Putamen (tissue), 1 donor: ENCODE measurements around the gene WASF2.
A peak's percentile ranks its signal among the peaks of the same experiment; 100 is the strongest.
"Not testable (repeated sequence)": the region's sequence is repeated elsewhere in the genome, so short reads cannot be mapped to it uniquely, and the experiment has no call there.

Experiments
- DNase-seq: peaks from one replicate; pipeline ENCODE4 v3.0.0-alpha.2; 2016; ENCODE audit warnings: low spot score

WASF2 gene, protein sequence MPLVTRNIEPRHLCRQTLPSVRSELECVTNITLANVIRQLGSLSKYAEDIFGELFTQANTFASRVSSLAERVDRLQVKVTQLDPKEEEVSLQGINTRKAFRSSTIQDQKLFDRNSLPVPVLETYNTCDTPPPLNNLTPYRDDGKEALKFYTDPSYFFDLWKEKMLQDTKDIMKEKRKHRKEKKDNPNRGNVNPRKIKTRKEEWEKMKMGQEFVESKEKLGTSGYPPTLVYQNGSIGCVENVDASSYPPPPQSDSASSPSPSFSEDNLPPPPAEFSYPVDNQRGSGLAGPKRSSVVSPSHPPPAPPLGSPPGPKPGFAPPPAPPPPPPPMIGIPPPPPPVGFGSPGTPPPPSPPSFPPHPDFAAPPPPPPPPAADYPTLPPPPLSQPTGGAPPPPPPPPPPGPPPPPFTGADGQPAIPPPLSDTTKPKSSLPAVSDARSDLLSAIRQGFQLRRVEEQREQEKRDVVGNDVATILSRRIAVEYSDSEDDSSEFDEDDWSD

DNA sequence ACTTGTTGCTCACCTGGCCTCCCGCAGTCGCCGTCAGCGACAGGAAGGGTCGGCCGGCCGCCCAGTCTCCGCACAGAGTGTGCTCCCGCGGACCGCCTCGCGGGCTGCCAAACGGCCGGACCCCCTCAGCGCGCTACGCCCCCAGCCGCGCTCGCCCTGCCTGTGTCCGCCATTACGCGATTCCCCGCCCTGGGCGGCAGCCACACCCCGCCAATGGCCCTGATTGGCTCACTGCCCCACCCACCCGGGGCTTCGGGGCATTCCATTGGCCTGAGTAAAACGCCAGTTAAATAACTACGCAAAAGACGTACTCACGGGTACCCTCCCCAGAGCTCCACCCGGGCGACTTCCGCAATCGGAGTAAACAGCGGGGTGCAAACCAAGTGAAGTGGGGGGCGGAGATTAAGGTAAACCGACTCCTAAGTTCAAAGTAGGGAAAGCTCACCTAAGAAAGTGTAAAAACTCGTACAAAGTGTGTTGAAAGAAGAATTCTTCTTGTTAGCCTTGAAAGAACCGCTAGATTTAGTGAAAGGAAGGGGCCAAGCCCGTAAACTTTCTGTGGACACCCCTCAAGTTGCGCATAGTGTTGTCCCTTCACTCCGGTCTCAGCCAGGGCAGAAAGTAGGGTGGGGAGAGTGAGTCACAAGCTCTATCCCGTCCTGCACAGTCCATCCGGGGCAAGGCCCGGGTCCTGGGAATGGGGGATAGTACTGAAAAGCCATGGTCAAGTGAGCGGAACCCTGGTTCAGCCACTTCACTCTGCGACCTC is at the start of gene WASF2:
Gene WASF2 (minus strand): TSS at position 195 of the 769 bp plus-strand sequence. CDS start 61,277 bp downstream, outside the sequence.
- DNase-seq, result peak; percentile 98

DNA sequence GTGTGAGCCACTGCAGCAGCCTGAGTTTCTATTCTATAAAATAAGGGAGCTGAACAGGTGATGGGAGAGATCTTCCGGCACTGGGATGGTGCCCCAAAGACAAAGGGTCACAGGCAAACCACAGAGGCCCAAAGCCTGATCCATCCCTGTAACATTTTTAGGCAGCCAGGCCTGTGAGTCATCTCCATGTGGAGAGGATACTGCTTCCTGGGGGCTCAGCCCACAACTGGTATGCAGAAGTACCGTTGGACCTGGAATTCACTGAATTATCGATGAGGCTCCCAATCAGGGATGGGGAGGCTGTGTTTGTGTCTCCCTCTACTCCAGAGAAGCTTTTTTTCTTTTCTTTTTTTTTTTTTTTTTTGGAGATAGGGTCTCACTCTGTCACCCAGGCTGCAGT is 48.8 kb upstream of the WASF2 start:
- no peak for DNase-seq

DNA sequence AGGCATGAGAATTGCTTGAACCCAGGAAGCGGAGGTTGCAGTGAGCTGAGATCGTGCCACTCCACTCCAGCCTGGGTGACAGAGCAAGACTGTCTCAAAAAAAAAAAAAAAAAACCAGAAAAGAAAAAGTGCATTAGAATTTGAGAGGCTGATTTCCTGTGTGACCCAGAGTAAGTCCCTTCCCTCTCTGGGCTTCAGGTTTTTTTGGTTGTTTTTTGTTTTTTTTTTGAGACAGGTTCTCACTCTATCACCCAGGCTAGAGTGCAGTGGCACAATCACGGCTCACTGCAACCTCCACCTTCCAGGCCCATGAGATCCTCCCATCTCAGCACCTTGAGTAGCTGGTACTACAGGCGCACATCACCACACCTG is 48.3 kb upstream of the WASF2 start:
- DNase-seq, result not testable (repeated sequence)

DNA sequence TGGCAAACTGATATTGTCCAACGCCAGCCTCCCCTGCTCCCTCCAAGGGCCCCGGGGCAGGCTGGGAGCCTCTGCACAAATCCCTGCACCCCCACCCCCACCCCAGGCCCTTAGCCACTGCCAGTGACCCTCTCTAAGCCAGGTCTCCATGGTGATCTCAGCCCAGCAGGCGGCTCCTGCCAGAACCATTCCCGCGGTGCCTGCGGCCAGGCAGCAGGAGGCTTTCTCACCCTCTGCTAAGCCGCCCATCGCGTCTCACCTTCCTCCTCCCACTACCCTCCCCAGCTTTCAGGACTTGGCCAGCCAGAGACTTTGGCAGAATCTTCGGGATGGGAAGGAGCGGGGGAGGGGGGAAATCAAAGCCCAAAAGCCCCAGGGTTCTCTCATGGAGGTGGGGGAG is 46.8 kb upstream of the WASF2 start:
- DNase-seq, result peak; percentile 71

DNA sequence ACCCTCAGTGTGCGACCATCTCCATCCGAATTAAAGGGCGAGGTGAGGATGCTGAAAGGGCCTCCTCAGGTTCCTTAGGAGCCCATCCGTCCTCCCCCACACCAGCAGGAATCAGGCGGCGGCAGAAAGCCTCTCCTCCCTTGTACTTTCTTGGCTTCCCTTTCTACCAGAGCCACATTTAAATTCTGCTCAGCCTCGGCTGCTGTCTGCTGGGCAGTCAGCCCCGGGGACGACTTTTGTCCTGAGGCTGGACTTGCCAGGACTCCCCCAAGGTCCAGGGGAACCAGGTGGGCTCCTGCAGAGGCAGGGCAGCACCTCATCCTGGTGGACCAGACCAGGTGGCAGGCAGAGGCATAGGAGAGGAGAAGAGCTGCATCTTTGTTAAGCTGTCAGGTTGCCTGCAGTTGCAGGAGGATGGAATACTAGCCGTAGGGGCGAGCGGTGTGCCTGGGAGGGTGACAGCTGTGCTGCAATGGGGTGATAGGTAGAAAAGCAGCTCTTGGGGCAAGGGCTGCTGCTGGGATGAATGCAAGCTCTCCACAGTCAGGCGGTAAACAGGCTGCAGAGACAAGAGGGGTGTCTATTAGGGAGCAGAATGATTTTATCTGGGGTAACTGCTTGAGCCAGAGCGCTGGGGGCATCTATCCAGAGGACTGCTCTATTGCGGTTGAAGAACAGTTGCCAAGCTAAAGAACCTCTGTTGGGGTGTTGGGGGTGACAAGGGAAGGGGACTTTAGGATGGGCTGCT is 46.2 kb upstream of the WASF2 start:
- DNase-seq, result peak; percentile 40

GRCh38 chr1:27535386-27535785 is 45.4 kb upstream of the WASF2 start:
- no peak for DNase-seq

DNA sequence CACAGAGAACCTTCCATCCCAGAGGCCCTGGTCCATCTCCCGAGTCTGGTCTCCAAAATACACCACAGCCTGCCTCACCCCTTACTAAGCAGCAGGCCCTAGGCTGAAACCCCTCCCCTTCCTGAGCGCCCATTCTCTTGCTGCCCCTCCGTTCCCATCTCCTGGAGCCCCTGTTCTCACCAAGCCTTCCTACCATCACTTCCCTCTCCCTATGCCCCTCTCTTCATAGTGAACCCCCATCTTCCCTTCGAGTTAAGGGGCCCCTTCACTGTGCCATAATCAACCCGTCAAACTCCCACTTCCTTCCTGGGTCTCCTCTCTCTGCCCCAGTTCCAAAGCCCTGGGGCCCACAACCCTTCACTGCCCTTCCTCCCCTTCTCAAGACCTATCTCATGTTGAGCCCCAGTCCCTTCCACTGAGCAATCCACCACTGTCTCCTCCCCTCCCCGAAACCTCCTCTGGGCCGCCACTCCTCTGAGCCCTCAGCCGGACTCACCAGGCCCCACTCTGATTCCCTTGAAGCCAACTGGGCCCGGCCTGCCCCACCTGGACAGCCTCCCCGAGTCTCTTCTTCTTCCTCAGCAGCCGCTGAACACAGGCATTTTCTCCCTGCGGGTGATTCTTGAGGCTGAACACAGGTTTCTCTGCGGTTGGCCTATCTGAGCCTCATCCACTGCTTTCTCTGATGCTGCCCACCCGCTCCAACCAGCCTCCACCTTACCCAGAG is 42.2 kb upstream of the WASF2 start:
- DNase-seq, result no peak

DNA sequence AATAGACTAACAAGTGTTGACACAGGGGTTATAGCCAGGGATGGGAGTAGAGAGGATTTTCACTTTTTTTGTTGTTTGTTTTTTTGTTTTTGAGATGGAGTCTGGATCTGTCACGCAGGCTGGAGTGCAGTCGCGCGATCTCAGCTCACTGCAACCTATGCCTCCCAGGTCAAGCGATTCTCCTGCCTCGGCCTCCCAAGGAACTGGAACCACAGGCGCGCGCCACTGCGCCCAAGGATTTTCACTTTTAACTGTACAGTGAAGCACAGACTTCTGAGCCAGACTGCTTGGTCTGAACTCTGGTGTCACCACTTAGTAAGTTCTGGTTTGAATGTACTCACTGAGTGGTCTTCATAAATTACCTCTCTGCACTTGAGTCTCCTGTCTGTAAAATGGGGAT is 40.2 kb upstream of the WASF2 start:
- no peak for DNase-seq

GRCh38 chr1:27529704-27530018 is 39.7 kb upstream of the WASF2 start:
- DNase-seq, result no peak

- peak; percentile 65 for DNase-seq
These were observed 39.1 kb upstream of the WASF2 start for GRCh38 chr1:27528818-27529703.

- DNase-seq, result peak; percentile 60
These were observed 38.2 kb upstream of the WASF2 start for GRCh38 chr1:27527890-27528817.

DNA sequence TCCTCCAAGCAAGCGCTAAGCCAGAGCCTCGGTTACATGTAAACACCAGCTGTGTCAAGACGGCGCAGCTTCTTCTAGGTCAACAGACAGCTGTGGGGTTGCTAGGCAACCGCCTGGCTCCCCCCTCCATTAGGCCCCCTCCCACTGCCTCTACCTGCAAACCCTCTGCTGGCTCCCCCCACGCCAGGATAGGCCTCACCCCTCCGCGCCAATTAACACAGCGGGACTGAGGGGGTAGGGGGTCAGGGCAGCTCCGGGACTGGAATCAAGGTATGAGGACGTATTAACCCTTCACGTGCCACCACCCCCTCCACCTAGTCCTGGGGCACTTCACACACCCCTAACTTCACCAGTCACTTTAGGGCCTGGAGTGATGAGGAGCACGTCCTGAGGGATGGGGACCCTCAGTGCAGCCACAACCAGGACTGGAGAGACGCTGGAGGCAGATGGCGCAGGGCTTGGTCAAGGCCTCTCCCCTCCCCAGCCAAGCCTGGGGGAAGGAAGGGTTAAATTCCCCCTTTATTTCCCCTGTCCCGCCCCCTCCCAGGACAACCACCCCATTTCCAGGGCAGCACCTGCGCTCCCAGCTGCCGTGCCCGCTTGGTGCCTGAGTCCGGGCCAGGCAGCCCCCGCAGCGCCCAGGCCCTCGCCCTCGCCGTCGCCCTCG is 37.4 kb upstream of the WASF2 start:
- no peak for DNase-seq

GRCh38 chr1:27526569-27527222 is 36.7 kb upstream of the WASF2 start:
- no peak for DNase-seq

- peak; percentile 64 for DNase-seq
These were observed 35.6 kb upstream of the WASF2 start for GRCh38 chr1:27525296-27526272.

- no peak for DNase-seq
These were observed 33.5 kb upstream of the WASF2 start for GRCh38 chr1:27523337-27524020.

DNA sequence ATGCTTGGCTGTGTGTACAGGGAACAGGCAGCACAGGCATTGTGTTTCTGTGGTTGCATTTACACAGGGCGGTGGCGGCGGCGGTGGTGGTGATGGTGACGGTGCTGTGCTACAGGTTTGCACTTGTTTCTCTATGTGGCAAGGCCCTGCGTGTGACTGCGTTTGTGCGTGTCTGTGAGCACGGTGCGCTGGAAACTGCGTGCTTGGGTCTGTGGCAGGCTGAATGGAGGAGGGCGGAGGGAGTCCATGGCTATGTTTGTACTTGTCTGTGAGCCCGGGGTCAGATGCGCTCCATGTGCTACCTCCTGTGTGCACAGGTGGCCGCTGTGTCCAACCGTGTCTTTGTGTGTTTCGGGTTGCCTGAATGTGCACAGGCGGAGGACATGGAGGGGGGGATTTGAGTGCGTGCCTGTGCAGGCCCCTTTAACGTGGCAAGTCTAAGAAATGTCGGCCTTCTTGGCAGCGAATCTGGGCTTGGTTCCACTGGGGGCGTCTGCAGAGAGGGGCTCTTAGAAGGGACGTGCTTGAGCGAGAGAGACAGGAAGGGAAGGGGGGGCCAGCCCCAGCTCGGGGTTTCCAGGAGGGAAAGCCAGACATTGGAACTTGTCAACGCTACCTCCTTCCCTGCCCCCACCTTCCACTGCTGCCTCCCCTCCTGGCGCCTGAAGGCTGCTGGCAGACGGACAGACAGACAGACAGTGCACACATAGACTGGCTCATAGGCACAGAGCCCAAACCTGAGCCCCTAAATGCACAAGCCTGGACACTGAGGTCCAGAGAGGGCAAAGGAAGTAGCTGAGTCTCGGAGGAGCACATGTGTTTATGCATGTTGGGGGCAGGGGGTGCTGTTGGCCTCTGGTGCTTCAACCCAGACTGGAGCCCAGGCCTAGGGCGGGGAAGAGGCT is 32.7 kb upstream of the WASF2 start:
- DNase-seq, result no peak
